Islet precursor cell (in vitro differentiated cells): ENCODE results near the gene DIDO1.

Source experiments
- DNase-seq: peaks from one replicate; pipeline ENCODE4 v3.0.0-alpha.2; 2018

DIDO1 gene

DNA sequence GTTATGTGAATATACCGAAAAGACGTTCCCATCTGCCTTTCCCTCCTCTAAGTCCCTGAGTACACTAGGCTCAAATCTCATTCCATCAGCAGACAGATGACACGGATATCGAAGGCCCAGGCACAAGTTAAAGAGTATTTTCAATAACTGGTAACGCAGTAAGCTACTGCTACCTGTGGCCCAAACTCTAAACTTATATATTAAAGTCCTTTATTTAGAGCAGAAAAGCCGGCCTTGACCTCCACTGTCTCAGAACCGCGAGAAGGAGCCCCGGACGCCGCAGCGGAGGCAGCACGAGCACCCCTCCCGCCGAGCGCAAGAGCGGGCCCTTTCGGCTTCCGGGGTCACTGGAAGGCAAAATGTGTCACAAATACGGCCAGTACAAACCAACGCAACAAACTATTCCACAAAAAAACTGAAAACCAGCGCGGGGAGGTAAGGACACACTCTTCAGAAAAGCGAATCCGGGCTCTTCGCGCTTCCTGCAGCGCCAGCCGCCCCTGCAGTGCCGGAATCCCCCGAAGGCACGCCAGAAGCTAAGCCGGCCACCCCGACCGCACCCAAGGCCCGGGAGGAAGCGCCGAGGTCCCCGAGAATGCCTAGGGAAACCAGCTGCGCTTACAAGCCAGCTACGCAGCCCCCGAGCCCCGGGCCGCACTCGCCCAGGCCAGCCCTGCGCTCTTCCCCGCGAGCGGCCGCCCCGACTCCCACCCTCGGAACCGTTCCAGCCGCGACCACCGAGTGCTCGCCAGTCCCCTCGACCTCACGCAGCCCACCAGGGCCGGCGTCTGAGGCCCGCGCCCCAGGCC, 681 bp downstream of the DIDO1 start:
- no peak for DNase-seq

GRCh38 chr20:62925076-62925419, 1.3 kb downstream of the DIDO1 start:
- DNase-seq: no peak

- peak; percentile 68 for DNase-seq
These were observed 1.7 kb downstream of the DIDO1 start for GRCh38 chr20:62924442-62925075.

DNA sequence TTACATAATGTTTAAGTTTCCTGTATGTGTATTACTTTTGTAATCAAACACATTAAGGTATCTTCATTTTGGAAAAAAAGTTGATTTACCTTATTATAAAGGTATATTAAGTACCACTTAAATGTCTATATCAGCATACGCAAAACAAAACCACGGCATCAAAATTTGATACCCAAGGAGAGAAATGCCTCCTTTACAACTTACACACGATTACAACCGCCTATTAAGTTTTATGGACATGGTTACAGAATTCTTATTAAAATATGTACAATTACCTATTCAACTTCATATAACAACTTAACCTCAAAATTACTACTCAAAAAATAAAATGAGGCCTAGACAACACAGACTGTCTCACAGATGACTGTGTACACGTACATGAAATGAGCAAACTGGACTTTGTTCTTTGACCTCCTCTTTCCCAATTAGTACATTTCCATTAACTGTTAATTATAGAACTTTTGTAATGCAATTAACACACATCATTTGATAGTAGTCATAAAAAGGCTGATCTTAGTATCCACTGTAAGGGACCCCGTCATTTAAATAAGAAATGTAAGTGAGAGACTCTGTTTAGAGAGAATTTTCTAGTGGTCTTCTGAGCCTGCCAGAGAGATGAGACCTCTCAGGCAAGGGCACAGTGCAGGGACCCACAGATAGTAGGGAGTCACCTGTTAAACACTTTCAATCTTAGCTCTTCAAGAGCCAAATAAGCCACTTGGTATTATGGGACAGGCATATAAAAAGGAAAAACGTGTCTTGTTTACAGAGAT, 2.5 kb downstream of the DIDO1 start:
- DNase-seq: no peak

DNA sequence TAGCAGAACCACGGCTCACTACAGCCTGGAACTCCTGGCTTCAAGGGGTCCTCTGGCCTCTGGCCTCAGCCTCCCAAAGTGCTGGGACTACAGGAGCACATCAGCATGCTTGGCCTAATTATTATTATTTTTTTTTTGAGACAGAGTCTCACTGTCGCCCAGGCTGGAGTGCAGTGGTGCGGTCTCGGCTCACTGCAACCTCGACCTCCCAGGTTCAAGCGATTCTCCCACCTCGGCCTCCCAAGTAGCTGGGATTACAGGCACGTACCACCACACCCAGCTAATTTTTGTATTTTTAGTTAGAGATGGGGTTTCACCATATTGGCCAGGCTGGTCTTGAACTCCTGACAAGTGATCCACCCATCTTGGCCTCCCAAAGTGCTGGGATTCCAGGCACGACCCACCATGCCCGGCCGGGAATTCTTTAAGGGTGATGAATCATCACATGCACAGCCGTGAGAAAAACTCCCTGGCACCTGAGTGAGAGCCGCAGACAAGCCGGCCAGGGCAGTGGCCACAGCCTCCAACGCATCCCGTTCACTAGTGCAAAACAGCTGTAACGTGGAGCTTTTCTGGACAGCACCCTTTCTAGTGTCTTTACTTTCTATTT, 3.1 kb downstream of the DIDO1 start:
- peak; percentile 93 for DNase-seq

DNA sequence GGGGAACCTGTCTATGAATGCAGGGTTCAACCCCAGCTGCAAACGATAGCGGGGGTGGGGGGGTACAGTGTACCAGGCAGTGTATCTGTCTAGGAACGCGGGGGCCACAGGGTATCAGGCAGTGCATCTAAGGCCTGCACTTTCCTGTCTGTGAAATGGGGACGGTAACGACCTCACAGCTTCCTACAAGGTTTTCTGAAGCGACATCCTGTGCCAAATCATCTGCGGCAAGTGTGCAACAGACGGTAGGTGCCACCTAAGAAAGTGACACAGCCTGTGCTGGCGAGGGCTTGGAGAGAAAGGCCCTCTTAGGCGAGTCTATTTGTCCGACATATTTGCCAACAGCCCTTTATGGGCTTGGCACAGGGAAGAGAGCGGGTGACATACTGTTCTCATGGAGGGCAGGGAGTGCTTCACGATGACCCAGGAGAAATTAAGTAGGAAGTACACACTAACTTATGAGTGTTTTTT, 3.8 kb downstream of the DIDO1 start:
- no peak for DNase-seq

- peak; percentile 91 for DNase-seq
These were observed 5.1 kb downstream of the DIDO1 start for GRCh38 chr20:62921119-62921687.

- DNase-seq: no peak
These were observed 6.2 kb downstream of the DIDO1 start for GRCh38 chr20:62920039-62920645.

DNA sequence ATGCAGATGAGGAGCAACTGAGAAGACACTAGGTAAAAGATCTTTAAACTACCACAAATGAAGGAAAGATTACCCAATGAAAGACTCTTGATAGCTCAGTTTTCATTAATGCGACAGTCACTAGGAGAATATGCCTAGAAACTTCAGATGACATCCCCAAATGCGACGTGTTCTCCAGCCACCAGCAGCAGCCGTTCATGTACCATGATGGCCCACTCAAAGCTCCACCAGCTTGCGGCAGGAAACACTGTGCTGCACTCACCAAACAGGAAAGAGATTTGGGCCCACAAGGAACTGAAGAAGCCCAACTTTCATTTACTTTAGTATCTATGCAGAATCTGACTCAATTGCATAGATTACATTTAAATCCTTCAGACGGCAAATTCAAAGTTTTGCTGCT, 7.5 kb downstream of the DIDO1 start:
- DNase-seq: no peak

- no peak for DNase-seq
These were observed 8.2 kb downstream of the DIDO1 start for GRCh38 chr20:62918147-62918546.

GRCh38 chr20:62917720-62918119, 8.6 kb downstream of the DIDO1 start:
- DNase-seq: no peak

- DNase-seq: no peak
These were observed 9.4 kb downstream of the DIDO1 start for GRCh38 chr20:62916703-62917476.

- peak; percentile 78 for DNase-seq
These were observed 11.3 kb downstream of the DIDO1 start for GRCh38 chr20:62914970-62915457.

- DNase-seq: no peak
These were observed 11.9 kb downstream of the DIDO1 start for GRCh38 chr20:62914436-62914835.

DNA sequence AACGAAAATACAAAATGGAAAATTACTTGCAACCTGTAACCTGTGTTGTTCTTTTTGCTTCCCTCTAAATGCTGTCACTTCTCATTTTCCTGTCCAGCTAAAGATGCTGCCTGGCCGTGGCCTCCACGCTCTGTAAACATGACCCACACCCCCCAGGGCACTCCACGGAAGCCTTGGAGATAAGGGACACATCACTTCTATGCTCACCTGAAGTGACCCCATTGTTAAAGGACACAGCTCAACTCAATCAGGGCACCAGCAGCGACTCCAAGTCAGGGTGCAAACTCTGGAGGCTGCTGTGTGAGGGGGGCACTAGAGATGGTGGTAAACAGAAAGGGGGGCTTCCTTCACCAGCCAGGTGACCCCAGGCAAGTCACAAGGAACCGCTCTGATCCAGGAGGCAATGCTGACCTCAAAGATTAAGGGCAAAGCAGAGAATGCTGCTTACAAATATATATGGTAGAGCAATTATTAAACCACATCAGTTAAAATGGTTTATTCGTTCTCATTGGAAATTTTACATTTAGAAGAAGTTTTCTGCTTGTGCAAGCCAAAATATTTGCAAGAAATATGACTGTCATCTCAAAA, 13.2 kb downstream of the DIDO1 start:
- DNase-seq: no peak

DNA sequence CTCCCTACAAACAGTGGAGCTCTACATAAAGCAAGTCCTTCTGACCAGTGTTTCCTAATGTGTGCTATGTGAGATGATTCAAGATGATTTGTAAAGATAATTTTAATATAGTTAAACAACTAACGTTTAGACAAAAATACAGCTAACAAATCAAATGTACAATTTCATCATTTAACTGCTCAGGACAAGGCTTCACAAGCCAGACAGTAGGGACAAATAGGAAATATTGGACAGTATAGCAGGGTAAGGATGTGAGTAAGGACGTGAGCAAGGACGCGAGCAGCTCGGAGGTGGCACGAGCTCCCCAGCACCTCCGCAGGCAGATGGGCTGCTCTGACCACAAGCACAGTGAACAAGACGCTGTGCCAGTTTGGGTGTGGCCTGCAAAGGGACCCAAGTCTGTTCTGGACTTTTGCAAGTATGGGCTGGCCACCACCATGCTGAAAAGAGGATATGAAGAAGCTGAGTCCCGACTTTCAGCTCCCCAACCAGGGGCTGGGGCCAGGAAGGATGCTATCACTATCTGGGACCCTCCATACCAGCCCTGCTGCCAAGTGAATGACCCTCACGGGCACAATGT, 14.5 kb downstream of the DIDO1 start:
- no peak for DNase-seq

- DNase-seq: no peak
These were observed 15.4 kb downstream of the DIDO1 start for GRCh38 chr20:62910777-62911497.

DNA sequence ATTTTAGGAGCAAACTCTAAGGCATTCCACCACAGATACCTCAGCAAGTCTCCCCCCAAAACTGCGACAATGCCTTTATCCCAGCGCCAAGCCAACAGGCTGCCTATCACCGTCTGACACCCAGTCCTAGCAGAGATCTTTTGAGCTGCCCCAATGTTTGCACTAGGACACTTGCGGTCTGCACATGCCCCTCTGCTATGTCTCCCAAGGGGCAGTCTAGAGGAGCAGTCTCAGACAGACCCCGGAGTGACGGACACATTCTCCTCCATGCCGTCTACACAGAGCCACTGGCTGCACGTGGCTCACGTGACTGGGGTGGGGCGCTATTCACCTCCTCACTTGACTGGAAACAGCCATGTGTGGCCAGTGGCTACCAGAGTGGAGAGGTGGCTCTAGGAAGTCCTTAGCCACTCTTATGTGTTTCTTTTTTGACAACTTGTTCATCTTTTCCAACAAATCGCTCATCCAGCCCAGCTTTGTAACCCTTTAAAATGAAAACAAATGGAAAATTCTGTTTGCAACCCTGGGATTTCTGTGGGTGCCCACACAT, 16.0 kb downstream of the DIDO1 start:
- no peak for DNase-seq

- no peak for DNase-seq
These were observed 17.1 kb downstream of the DIDO1 start for GRCh38 chr20:62908971-62909791.
